MM.1S (cell line): ENCODE results near the gene NOD1.

ENCODE experiments used
- EZH2 ChIP-seq: fragments of 300-600 bp; sonication (generic); optimal IDR thresholded peaks from 2 replicates; pipeline ENCODE3; 2017; ENCODE audit warnings: low read depth, mild to moderate bottlenecking, antibody characterized with exemption, low read length, mixed read lengths
- EZH2phosphoT487 ChIP-seq: fragments of 300-600 bp; sonication (generic); IDR thresholded peaks from 2 replicates; pipeline ENCODE4 v1.6.1; 2018; ENCODE audit warnings: antibody characterized with exemption, low read length
- TF ChIP-seq, protein P1 (sequence below): fragments of 300-600 bp; sonication (generic); IDR thresholded peaks from 2 replicates; pipeline ENCODE4 v1.5.1; 2016; ENCODE audit warnings: antibody characterized with exemption, low read length, mixed read lengths

DNA sequence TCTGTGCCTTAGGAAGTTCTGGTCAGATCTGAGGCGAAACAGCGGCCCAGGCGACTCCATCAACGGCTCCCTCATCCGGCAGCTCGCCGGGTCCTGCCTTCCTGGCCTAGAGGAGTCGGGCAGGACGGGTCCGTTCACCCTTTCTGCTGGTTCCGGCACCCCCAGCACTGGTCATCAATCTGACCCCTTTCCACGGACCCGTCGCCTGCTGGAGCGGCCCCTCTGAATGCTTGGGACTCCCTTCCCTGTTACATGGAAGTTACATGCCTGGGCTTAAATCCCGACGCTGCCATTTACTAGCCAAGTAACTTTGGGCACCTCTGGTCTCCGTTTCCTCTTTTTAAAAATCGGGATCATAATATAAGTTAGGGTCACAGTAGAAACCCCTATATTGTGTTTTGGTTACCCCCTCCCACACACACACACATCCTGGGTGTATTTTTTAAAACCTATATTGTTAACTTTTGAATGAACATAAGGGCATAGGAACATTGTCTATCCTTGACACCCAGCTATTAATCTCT, 26.7 kb upstream of the NOD1 start:
- TF ChIP-seq EZH2phosphoT487 = no peak
- TF ChIP-seq, protein P1, sequence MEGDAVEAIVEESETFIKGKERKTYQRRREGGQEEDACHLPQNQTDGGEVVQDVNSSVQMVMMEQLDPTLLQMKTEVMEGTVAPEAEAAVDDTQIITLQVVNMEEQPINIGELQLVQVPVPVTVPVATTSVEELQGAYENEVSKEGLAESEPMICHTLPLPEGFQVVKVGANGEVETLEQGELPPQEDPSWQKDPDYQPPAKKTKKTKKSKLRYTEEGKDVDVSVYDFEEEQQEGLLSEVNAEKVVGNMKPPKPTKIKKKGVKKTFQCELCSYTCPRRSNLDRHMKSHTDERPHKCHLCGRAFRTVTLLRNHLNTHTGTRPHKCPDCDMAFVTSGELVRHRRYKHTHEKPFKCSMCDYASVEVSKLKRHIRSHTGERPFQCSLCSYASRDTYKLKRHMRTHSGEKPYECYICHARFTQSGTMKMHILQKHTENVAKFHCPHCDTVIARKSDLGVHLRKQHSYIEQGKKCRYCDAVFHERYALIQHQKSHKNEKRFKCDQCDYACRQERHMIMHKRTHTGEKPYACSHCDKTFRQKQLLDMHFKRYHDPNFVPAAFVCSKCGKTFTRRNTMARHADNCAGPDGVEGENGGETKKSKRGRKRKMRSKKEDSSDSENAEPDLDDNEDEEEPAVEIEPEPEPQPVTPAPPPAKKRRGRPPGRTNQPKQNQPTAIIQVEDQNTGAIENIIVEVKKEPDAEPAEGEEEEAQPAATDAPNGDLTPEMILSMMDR = no peak
- no peak for TF ChIP-seq EZH2
